ENCODE results near the gene PHF21B.

Gene PHF21B

GRCh38 chr22:44955102-44955501, 54.7 kb downstream of the PHF21B start:
- DNase-seq: no peak

GRCh38 chr22:44954149-44954548, 55.7 kb downstream of the PHF21B start:
- no peak for DNase-seq

- no peak for DNase-seq
These were observed 56.7 kb downstream of the PHF21B start for GRCh38 chr22:44952863-44953746.

GRCh38 chr22:44951510-44951816, 58.3 kb downstream of the PHF21B start:
- DNase-seq: no peak

GRCh38 chr22:44950806-44951509, 58.8 kb downstream of the PHF21B start:
- no peak for DNase-seq

- no peak for DNase-seq
These were observed 62.0 kb downstream of the PHF21B start for GRCh38 chr22:44947846-44948245.

- DNase-seq: no peak
These were observed 62.8 kb downstream of the PHF21B start for GRCh38 chr22:44947049-44947448.

GRCh38 chr22:44944883-44945601, 64.8 kb downstream of the PHF21B start:
- DNase-seq: no peak

- no peak for DNase-seq
These were observed 66.0 kb downstream of the PHF21B start for GRCh38 chr22:44943701-44944324.

- DNase-seq: no peak
These were observed 66.7 kb downstream of the PHF21B start for GRCh38 chr22:44942979-44943700.

GRCh38 chr22:44942056-44942455, 67.7 kb downstream of the PHF21B start:
- no peak for DNase-seq

- DNase-seq: no peak
These were observed 68.6 kb downstream of the PHF21B start for GRCh38 chr22:44941207-44941606.

- no peak for DNase-seq
These were observed 69.7 kb downstream of the PHF21B start for GRCh38 chr22:44940130-44940529.

- no peak for DNase-seq
These were observed 70.4 kb downstream of the PHF21B start for GRCh38 chr22:44939451-44939850.

- DNase-seq: no peak
These were observed 70.9 kb downstream of the PHF21B start for GRCh38 chr22:44938886-44939285.

GRCh38 chr22:44937216-44937615, 72.6 kb downstream of the PHF21B start:
- DNase-seq: no peak

- DNase-seq: no peak
These were observed 73.6 kb downstream of the PHF21B start for GRCh38 chr22:44936201-44936600.

GRCh38 chr22:44935724-44936123, 74.1 kb downstream of the PHF21B start:
- no peak for DNase-seq

- DNase-seq: no peak
These were observed 75.4 kb downstream of the PHF21B start for GRCh38 chr22:44934454-44934735.

- DNase-seq: no peak
These were observed 75.9 kb downstream of the PHF21B start for GRCh38 chr22:44933666-44934453.

GRCh38 chr22:44932493-44932892, 77.3 kb downstream of the PHF21B start:
- no peak for DNase-seq

- no peak for DNase-seq
These were observed 78.0 kb downstream of the PHF21B start for GRCh38 chr22:44931766-44932165.
